ENCODE results near the gene ROBO3.

- TF ChIP-seq CTCF (IDR thresholded peaks at IDR 0.05; ENCODE audit: control extremely low read depth in 1 of 3, insufficient read depth in 1 of 3, low read depth in 1 of 3, low read length in 3 of 3) (no peak), EP300 (IDR thresholded peaks at IDR 0.05; ENCODE audit: borderline replicate concordance in 1 of 2, low read depth in 2 of 2, low read length in 2 of 2) (no peak), RXRA (IDR thresholded peaks at IDR 0.05; ENCODE audit: insufficient read depth, low read depth, low read length) (no peak), SUZ12 (IDR thresholded peaks at IDR 0.05; ENCODE audit: low read length) (peak; percentile 78), POLR2AphosphoS5 (IDR thresholded peaks at IDR 0.05; ENCODE audit: low read depth, low read length) (no peak), ASH2L (IDR thresholded peaks at IDR 0.05; ENCODE audit: low read length) (peak; percentile 43), SP1 (IDR thresholded peaks at IDR 0.05; ENCODE audit: low read depth, low read length) (no peak), POLR2A (IDR thresholded peaks at IDR 0.05; ENCODE audit: control extremely low read depth in 1 of 2, low read depth in 2 of 2, low read length in 2 of 2) (no peak), SRF (IDR thresholded peaks at IDR 0.05; ENCODE audit: low read depth, low read length) (no peak), USF2 (IDR thresholded peaks at IDR 0.05; ENCODE audit: low read length) (0 out of 2 replicates have a peak, but pooled peaks have one; percentile 18), BRCA1 (IDR thresholded peaks at IDR 0.05; ENCODE audit: low read depth, low read length) (no peak), CTBP2 (IDR thresholded peaks at IDR 0.05; ENCODE audit: borderline replicate concordance, insufficient read depth, insufficient read length, low read length) (no peak), ATF2 (IDR thresholded peaks at IDR 0.05; ENCODE audit: low read length) (no peak), EGR1 (IDR thresholded peaks at IDR 0.05; ENCODE audit: borderline replicate concordance, low read depth, low read length) (no peak)
These were observed 55.8 kb downstream of the ROBO3 start for GRCh38 chr11:124920870-124921609.

Measured in H1 (cell line).